H9 (cell line): Measurements from ENCODE around the gene PRKAG2. TPM values are rescaled to one million over a fixed set of nuclear protein-coding genes. Genes with fewer than 3 reads are reported as not detected.

ENCODE experiments used
- DNase-seq: peaks from one replicate; pipeline ENCODE4 v3.0.0-alpha.2; 2017
- H2AFZ ChIP-seq: one replicate; pipeline ENCODE4 v1.6.1; 2013; ENCODE audit warnings: mild to moderate bottlenecking, low read length, control low read depth, moderate library complexity
- H2AK5ac ChIP-seq: 2 replicates; pipeline ENCODE4 v1.6.1; 2013; ENCODE audit warnings: low read length, control low read depth, mixed read lengths; ENCODE audit not compliant: insufficient read length
- H2BK120ac ChIP-seq: one replicate; pipeline ENCODE4 v1.6.1; 2013; ENCODE audit warnings: low read depth, mild to moderate bottlenecking, low read length, control low read depth, inconsistent platforms; ENCODE audit not compliant: poor library complexity, severe bottlenecking
- H2BK12ac ChIP-seq: 2 replicates; pipeline ENCODE4 v1.6.1; 2013; ENCODE audit warnings: low read length, control low read depth, mixed read lengths, low read depth; ENCODE audit not compliant: insufficient read length
- H2BK15ac ChIP-seq: 2 replicates; pipeline ENCODE4 v1.6.1; 2013; ENCODE audit warnings: low read depth, low read length, control low read depth
- H2BK20ac ChIP-seq: one replicate; pipeline ENCODE4 v1.6.1; 2013; ENCODE audit warnings: low read depth, mild to moderate bottlenecking, low read length, control low read depth, inconsistent platforms; ENCODE audit not compliant: poor library complexity, severe bottlenecking
- H2BK5ac ChIP-seq: 2 replicates; pipeline ENCODE4 v1.6.1; 2013; ENCODE audit warnings: low read length, control low read depth, mixed read lengths; ENCODE audit not compliant: insufficient read length
- H3K14ac ChIP-seq: 2 replicates; pipeline ENCODE4 v1.6.1; 2013; ENCODE audit warnings: low read length, control low read depth; ENCODE audit not compliant: insufficient read depth
- H3K18ac ChIP-seq: 2 replicates; pipeline ENCODE4 v1.6.1; 2013; ENCODE audit warnings: low read depth, mild to moderate bottlenecking, mixed read lengths, low read length, control low read depth; ENCODE audit not compliant: insufficient read length
- H3K23ac ChIP-seq: 2 replicates; pipeline ENCODE4 v1.6.1; 2013; ENCODE audit warnings: low read length, control low read depth, mixed read lengths, low read depth; ENCODE audit not compliant: insufficient read length
- H3K23me2 ChIP-seq: 2 replicates; pipeline ENCODE4 v1.6.1; 2013; ENCODE audit warnings: low read depth, mild to moderate bottlenecking, mixed read lengths, low read length, control low read depth; ENCODE audit not compliant: insufficient read length, poor library complexity, severe bottlenecking
- H3K27ac ChIP-seq: 2 replicates; pipeline ENCODE4 v1.5.1; 2013; ENCODE audit warnings: low read length, control low read depth, mixed read lengths, low read depth; ENCODE audit not compliant: insufficient read length
- H3K27me3 ChIP-seq: 2 replicates; pipeline ENCODE4 v1.6.1; 2013; ENCODE audit warnings: low read length, control low read depth, inconsistent platforms; ENCODE audit not compliant: insufficient read depth
- H3K4ac ChIP-seq: 2 replicates; pipeline ENCODE4 v1.6.1; 2013; ENCODE audit warnings: low read depth, mild to moderate bottlenecking, control low read depth, inconsistent platforms, low read length, moderate library complexity
- H3K4me1 ChIP-seq: 2 replicates; pipeline ENCODE4 v1.6.1; 2013; ENCODE audit warnings: low read length, control low read depth, inconsistent platforms; ENCODE audit not compliant: insufficient read depth
- H3K4me2 ChIP-seq: 2 replicates; pipeline ENCODE4 v1.6.1; 2013; ENCODE audit warnings: low read length, control low read depth, mixed read lengths; ENCODE audit not compliant: insufficient read length, insufficient read depth
- H3K56ac ChIP-seq: 2 replicates; pipeline ENCODE4 v1.6.1; 2013; ENCODE audit warnings: low read depth, mild to moderate bottlenecking, mixed read lengths, low read length, control low read depth; ENCODE audit not compliant: insufficient read length
- H3K79me1 ChIP-seq: 2 replicates; pipeline ENCODE4 v1.6.1; 2013; ENCODE audit warnings: low read depth, mild to moderate bottlenecking, moderate library complexity, low read length, control low read depth, inconsistent platforms; ENCODE audit not compliant: insufficient read depth, poor library complexity, severe bottlenecking
- H3K79me2 ChIP-seq: 2 replicates; pipeline ENCODE4 v1.6.1; 2013; ENCODE audit warnings: low read length, control low read depth, inconsistent platforms; ENCODE audit not compliant: insufficient read depth
- H3K9ac ChIP-seq: 2 replicates; pipeline ENCODE4 v1.6.1; 2013; ENCODE audit warnings: low read length, control low read depth, mixed read lengths; ENCODE audit not compliant: insufficient read length; ENCODE audit errors: extremely low read depth
- H3K9me3 ChIP-seq: one replicate; pipeline ENCODE4 v1.6.1; 2013; ENCODE audit warnings: low read depth, low read length, inconsistent platforms; ENCODE audit not compliant: control insufficient read depth
- H3T11ph ChIP-seq: one replicate; pipeline ENCODE4 v1.6.1; 2013; ENCODE audit warnings: mild to moderate bottlenecking, low read length, control low read depth, inconsistent platforms
- H4K20me1 ChIP-seq: one replicate; pipeline ENCODE4 v1.6.1; 2013; ENCODE audit not compliant: control insufficient read depth, insufficient read length, insufficient read depth
- H4K5ac ChIP-seq: 2 replicates; pipeline ENCODE4 v1.6.1; 2013; ENCODE audit warnings: low read depth, mild to moderate bottlenecking, mixed read lengths, low read length, control low read depth; ENCODE audit not compliant: insufficient read length
- H4K8ac ChIP-seq: replicated peaks from 2 replicates; pipeline ENCODE4 v1.6.1; 2013; ENCODE audit warnings: low read length, control low read depth, mixed read lengths, low read depth; ENCODE audit not compliant: insufficient read length
- H4K91ac ChIP-seq: 2 replicates; pipeline ENCODE4 v1.6.1; 2013; ENCODE audit warnings: low read depth, mild to moderate bottlenecking, moderate library complexity, mixed read lengths, low read length, control low read depth; ENCODE audit not compliant: insufficient read length
- H3K27ac Mint-ChIP-seq, 3 experiments: 2 replicates in 2 of 3; 3 replicates in 1 of 3; pipeline ENCODE4 v1.8.0; 2020 to 2021; ENCODE audit warnings: mixed read lengths in 3 of 3, mild to moderate bottlenecking in 1 of 3, moderate library complexity in 1 of 3
- H3K27me3 Mint-ChIP-seq: 2 replicates; pipeline ENCODE4 v1.8.0; 2021; ENCODE audit warnings: low read depth, mild to moderate bottlenecking, moderate library complexity, mixed read lengths
- H3K36me3 Mint-ChIP-seq, 3 experiments: 2 replicates in 2 of 3; 3 replicates in 1 of 3; pipeline ENCODE4 v1.8.0; 2020 to 2021; ENCODE audit warnings: low read depth in 3 of 3, mixed read lengths in 3 of 3; ENCODE audit not compliant: insufficient read depth in 1 of 3
- H3K4me1 Mint-ChIP-seq, 2 experiments: 2 replicates each; pipeline ENCODE4 v1.8.0; 2020; ENCODE audit warnings: mixed read lengths in 2 of 2
- H3K4me3 Mint-ChIP-seq, 2 experiments: 2 replicates in 1 of 2; 3 replicates in 1 of 2; pipeline ENCODE4 v1.8.0; 2020 to 2021; ENCODE audit warnings: mild to moderate bottlenecking in 2 of 2, mixed read lengths in 2 of 2, moderate library complexity in 1 of 2
- H3K9me3 Mint-ChIP-seq, 2 experiments: 2 replicates in 1 of 2; 3 replicates in 1 of 2; pipeline ENCODE4 v1.8.0; 2020; ENCODE audit warnings: mild to moderate bottlenecking in 2 of 2, mixed read lengths in 2 of 2, moderate library complexity in 1 of 2
- CTCF ChIP-seq: fragments of 200-600 bp; sonication (generic); conservative IDR thresholded peaks from 3 replicates; pipeline ENCODE4 v1.8.0; 2021; ENCODE audit warnings: antibody characterized with exemption, mild to moderate bottlenecking
- whole genome bisulfite sequencing: extraction: QIAGEN DNeasy Blood & Tissue Kit; methylation state at CpG from one replicate; pipeline ENCODE4 v1.1.7; 2013; ENCODE audit warnings: missing lambda C conversion rate, low lambda C conversion rate, mixed read lengths; ENCODE audit not compliant: insufficient read length; ENCODE audit errors: extremely low coverage; 5-methylcytosine and 5-hydroxymethylcytosine counted together
- total RNA-seq: library from RNA; stranded (reverse); gene quantifications from 2 replicates; pipeline ENCODE4 v1.2.1, GENCODE V29; 2021

The PRKAG2 gene
- total RNA-seq, 1 experiment from 2014 or later, result 11.8 TPM

GRCh38 chr7:151647874-151648273, 229.0 kb downstream of the PRKAG2 start:
- Histone ChIP-seq H4K91ac (no peak overlapping the region), H3K23me2 (no peaks in the 10 kb centered on the region), H2AFZ (no peak overlapping the region), H3K9ac (no peak overlapping the region), H2BK5ac (no peak overlapping the region), H2BK12ac (no peak overlapping the region), H3K4me2 (no peak overlapping the region), H3K79me2 (no peaks in the 10 kb centered on the region), H3K9me3 (no peaks in the 10 kb centered on the region), H3K4ac (no peak overlapping the region), H4K20me1 (no peaks in the 10 kb centered on the region), H3K4me1 (no peaks in the 10 kb centered on the region), H2BK120ac (no peak overlapping the region), H3K27me3 (no peaks in the 10 kb centered on the region), H2BK15ac (no peak overlapping the region), H3K79me1 (no peaks in the 10 kb centered on the region), H2AK5ac (no peak overlapping the region), H3K27ac (no peak overlapping the region), H3K23ac (no peak overlapping the region), H3K14ac (no peak overlapping the region), H3T11ph (no peak overlapping the region), H2BK20ac (no peak overlapping the region), H4K8ac (no peak overlapping the region), H4K5ac (no peak overlapping the region), H3K56ac (no peak overlapping the region), H3K18ac (no peak overlapping the region)
- Mint-ChIP-seq H3K4me1 (peaks cover 4 to 5% of the 10 kb centered on the region in 2 experiments), H3K4me3 (no peak overlapping the region), H3K27ac (no peak overlapping the region), H3K27me3 (no peaks in the 10 kb centered on the region; the same call in 1 of the 2 replicates), H3K36me3 (no peaks in the 10 kb centered on the region; a peak in 1 of 7 replicates), H3K9me3 (peaks cover 8 to 11% of the 10 kb centered on the region in 2 experiments; a peak in 3 of 5 replicates)
- no CpG with 5 or more reads among the region's 3 CpGs for WGBS
- no peak for TF ChIP-seq CTCF
- DNase-seq, result no peak
